Stimulated activated effector memory CD8-positive, alpha-beta T cell treated with anti-CD3 and anti-CD28 coated beads, Interleukin-12 subunit alpha, Interleukin-12 subunit beta, amount 100 ng/mL, for 72 hours (primary cell): ENCODE measurements around the gene C6orf15.
A peak's percentile ranks its signal among the peaks of the same experiment; 100 is the strongest.
"Not testable (repeated sequence)": the region's sequence is repeated elsewhere in the genome, so short reads cannot be mapped to it uniquely, and the experiment has no call there.

Experiments used
- ATAC-seq: fragments of 150-1000 bp; cut with Tn5 transposase; 2 replicates; pipeline ENCODE4 v1.10.0; 2021
- DNase-seq, 2 donors: peaks; one replicate each; pipeline ENCODE4 v3.0.0; 2021 to 2022; ENCODE audit warnings: low spot score in 2 of 2
- H3K27ac Mint-ChIP-seq: one replicate; pipeline ENCODE4 v1.8.0; 2022; ENCODE audit warnings: mild to moderate bottlenecking, mixed read lengths
- H3K36me3 Mint-ChIP-seq: one replicate; pipeline ENCODE4 v1.8.0; 2022; ENCODE audit warnings: mild to moderate bottlenecking, mixed read lengths
- H3K4me1 Mint-ChIP-seq: one replicate; pipeline ENCODE4 v1.8.0; 2022; ENCODE audit warnings: mixed read lengths
- H3K4me3 Mint-ChIP-seq: one replicate; pipeline ENCODE4 v1.8.0; 2022; ENCODE audit warnings: mild to moderate bottlenecking, mixed read lengths
- H3K9me3 Mint-ChIP-seq: one replicate; pipeline ENCODE4 v1.8.0; 2022; ENCODE audit warnings: mixed read lengths

The C6orf15 gene

DNA sequence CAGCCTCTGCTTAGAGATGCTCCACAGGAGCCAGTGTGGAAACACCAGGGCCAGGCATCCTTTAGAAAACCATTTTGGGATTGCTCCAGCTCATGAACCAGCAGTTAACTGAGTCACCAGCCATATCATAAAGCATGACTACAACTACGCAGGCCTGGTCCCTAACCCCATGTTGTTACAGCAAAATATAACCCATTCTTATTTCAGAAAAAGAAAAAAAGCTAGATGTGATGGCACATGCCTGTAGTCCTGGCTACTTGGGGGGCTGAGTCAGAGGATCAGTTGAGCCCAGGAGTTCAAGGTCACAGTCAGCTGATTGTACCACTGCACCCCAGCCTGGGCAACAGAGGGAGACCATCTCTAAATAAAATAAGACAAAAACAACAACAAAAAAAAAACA is 36.8 kb downstream of the C6orf15 start:
- no peak for ATAC-seq
- Mint-ChIP-seq H3K36me3 (no peaks in the 10 kb centered on the region), H3K4me3 (no peak overlapping the region), H3K27ac (no peak overlapping the region), H3K9me3 (no peaks in the 10 kb centered on the region), H3K4me1 (peaks cover 7% of the 10 kb centered on the region)
- no peak for DNase-seq

DNA sequence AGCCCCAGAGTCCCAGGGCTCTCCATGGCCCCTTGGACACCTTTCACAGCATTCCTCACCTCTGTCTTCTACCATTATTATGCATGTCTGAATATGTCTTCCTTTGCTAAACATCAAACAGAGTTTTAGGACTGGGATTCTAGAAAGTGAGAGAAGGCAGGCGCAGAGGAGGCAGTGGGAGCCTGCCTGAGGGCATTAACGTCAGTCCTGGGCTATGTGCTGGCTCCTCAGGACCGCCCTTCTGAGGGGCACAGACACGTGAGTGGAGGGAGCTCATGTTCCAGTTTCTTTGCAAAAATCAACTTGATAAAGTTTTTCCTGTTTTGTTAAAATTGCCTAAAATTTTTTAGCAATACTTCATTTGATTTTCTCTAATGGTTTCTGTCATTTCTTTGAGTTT is 38.0 kb downstream of the C6orf15 start:
- Mint-ChIP-seq H3K4me1 (no peaks in the 10 kb centered on the region), H3K4me3 (no peak overlapping the region), H3K27ac (peak overlapping the region; percentile 33), H3K9me3 (no peaks in the 10 kb centered on the region), H3K36me3 (no peaks in the 10 kb centered on the region)
- ATAC-seq = no peak
- DNase-seq = no peak

DNA sequence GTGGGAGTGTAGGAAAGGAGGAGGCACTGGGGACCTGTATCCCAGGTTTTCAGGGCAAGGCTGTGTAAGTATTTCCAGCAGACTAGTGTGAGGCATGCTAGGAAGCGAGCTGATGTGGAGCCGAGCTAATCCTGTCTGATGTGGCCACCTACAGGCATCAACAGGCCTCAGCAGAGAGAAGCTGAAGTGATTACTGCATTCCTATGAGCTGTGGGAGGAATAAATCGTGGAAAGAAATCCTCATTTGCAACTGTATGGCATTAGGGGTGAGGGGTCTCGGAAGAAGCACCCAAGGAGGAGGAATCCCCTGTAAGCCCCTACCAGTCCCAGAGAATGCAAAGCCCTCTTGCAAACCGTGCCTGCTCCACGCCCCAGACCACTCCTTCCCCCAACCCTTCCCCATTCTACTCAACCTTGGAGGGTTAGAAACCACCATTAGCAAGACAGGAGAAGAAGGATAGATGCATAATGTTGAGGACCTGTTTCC is 41.6 kb downstream of the C6orf15 start:
- H3K4me3 Mint-ChIP-seq = no peak overlapping the region
- H3K27ac Mint-ChIP-seq = no peak overlapping the region
- DNase-seq (no peak), ATAC-seq (no peak)
- no peaks in the 10 kb centered on the region for H3K36me3 Mint-ChIP-seq
- no peaks in the 10 kb centered on the region for H3K9me3 Mint-ChIP-seq
- H3K4me1 Mint-ChIP-seq = no peaks in the 10 kb centered on the region

DNA sequence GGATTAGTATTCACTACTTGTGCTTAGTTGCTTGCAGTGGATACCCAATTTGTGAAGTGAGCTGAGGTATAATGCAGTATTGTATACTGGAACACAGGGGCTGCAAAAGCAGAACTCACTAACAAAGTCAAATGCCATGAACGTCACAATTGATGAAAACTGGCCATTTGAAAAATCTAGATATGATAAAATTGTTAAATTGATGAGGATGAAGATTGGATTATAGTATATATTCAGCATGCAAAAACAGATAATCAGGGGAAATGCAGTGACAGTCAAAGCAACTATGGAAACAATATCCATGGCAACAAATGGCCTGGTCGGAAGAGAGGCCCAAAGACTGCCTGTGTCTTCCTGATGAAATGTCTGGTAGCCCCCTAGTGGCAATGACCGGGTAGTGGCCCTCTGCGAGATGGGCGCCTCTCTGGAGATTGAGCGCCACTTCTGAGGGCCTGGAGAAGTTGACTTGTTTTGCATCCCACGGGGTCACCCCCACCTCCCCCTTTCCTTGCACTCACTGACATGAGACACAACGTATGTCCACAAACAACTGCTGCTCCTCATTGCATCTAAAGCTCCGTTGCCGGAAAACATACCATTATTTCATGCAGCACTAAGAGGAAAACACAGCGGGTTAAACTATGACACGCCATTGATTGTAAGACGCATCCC is 43.6 kb downstream of the C6orf15 start:
- no peaks in the 10 kb centered on the region for H3K4me1 Mint-ChIP-seq
- H3K9me3 Mint-ChIP-seq = no peaks in the 10 kb centered on the region
- peak; percentile 63 to 87 for DNase-seq

DNA sequence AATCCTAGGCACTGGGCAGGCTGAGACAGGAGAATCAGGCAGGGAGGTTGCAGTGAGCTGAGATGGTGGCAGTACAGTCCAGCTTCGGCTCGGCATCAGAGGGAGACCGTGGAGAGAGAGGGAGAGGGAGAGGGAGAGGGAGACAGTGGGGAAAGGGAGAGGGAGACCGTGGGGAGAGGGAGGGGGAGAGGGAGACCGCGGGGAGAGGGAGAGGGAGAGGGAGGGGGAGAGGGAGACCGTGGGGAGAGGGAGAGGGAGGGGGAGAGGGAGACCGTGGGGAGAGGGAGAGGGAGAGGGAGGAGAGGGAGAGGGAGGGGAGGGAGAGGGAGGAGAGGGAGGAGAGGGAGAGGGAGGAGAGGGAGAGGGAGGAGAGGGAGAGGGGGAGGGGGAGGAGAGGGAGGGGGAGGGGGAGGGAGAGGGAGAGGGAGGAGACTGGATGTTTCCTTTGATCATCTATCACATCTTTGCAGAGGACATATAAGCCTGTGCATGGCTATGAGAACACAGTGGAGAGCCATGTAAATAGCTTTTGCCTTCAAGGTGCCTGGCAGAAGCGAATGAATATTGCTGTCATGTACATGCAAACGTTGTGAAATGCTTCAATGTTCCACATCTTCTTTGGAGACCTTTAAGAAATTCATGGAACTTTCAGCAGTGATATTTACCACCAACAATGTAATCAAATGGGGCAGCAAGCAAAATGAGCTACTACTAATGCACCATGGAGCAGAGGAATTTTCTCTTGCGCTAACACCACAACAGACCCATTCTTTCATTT is 44.3 kb downstream of the C6orf15 start:
- not testable (repeated sequence) for H3K9me3 Mint-ChIP-seq, H3K4me3 Mint-ChIP-seq, ATAC-seq, H3K27ac Mint-ChIP-seq, DNase-seq, H3K4me1 Mint-ChIP-seq, H3K36me3 Mint-ChIP-seq

More for the DNA sequence above, 43.6 kb downstream of the C6orf15 start:
- H3K36me3 Mint-ChIP-seq = no peaks in the 10 kb centered on the region
- ATAC-seq = peak; percentile 93
- H3K27ac Mint-ChIP-seq = no peak overlapping the region
- no peak overlapping the region for H3K4me3 Mint-ChIP-seq

DNA sequence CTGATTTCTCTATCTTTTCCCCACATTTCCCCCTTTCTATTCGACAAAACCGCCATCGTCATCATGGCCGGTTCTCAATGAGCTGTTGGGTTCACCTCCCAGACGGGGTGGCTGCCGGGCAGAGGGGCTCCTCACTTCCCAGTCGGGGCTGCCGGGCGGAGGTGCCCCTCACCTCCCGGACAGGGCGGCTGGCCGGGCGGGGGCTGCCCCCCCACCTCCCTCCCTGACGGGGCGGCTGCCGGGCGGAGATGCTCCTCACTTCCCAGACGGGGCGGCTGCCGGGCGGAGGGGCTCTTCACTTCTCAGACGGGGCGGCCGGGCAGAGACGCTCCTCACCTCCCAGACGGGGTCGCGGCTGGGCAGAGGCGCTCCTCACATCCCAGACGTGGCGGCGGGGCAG is 45.3 kb downstream of the C6orf15 start:
- not testable (repeated sequence) for H3K4me1 Mint-ChIP-seq, ATAC-seq, H3K9me3 Mint-ChIP-seq, DNase-seq, H3K36me3 Mint-ChIP-seq, H3K4me3 Mint-ChIP-seq, H3K27ac Mint-ChIP-seq

DNA sequence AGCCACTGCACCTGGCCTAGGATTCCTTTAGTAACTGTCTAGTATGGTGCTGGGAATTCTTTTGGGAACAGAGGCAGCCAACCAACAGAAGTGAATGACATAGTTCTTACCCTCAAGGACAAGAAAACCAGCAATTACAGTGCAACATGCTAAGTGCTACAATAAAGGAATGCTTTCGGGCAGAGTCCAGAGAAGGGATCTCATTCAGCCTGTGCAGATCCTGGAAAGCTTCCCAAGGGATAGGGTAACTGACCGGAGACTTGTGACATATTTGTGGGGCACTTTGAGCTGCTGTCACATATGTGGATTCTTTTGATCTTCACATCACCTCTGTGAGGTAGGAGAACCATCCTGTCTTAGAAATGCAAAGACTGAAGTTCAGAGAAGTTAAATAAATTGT is 46.8 kb downstream of the C6orf15 start:
- H3K4me1 Mint-ChIP-seq = no peaks in the 10 kb centered on the region
- H3K27ac Mint-ChIP-seq = no peak overlapping the region
- no peaks in the 10 kb centered on the region for H3K36me3 Mint-ChIP-seq
- ATAC-seq = no peak
- no peaks in the 10 kb centered on the region for H3K9me3 Mint-ChIP-seq
- no peak for DNase-seq
- no peak overlapping the region for H3K4me3 Mint-ChIP-seq

DNA sequence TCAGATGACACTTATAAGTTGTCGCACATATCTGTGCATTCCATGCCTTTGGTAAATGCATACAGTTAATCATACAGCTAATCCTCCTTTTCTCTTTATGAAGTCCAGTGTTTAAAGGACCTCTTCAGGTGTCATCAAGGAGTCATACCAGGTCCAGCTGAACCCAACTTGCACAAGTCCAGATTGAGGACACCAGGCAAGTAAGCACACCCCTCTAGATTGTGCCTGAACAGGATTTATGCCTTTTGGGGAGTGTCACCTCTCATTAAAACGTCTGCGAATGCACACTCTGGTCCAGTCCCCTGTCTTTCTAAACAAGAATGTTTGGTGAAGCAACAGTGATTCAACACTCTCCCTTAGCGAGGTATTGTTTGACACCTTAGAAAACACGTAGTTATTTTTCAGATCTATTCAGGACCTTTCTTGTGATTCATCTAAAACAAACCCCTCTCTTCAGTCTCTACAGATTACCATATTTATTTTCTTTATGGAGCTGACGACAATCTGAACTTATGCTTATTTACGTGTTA is 48.4 kb downstream of the C6orf15 start:
- Mint-ChIP-seq H3K4me3 (no peak overlapping the region), H3K9me3 (no peaks in the 10 kb centered on the region), H3K4me1 (no peaks in the 10 kb centered on the region), H3K27ac (no peak overlapping the region), H3K36me3 (no peaks in the 10 kb centered on the region)
- ATAC-seq = peak; percentile 57
- DNase-seq = no peak
